Tibial nerve (tissue), 4 donors: ENCODE measurements around the gene SWSAP1. TPM values are rescaled to one million over a fixed set of nuclear protein-coding genes. Genes with fewer than 3 reads are reported as not detected.
A peak's percentile ranks its signal among the peaks of the same experiment; 100 is the strongest.

ENCODE experiments used
- DNase-seq, 2 donors: peaks; one replicate each; pipeline ENCODE4 v3.0.0-alpha.2; 2019; ENCODE audit warnings: low spot score in 2 of 2
- H3K27ac ChIP-seq, 4 donors: fragments of 200-600 bp; sonication (generic) in 3 of 4; one replicate each; pipeline ENCODE4 v1.5.1; 2017 to 2019; ENCODE audit warnings: mild to moderate bottlenecking in 1 of 4
- H3K27me3 ChIP-seq, 2 donors: fragments of 200-600 bp; sonication (generic) in 1 of 2; one replicate each; pipeline versions ENCODE4 v1.5.1 to v1.6.0; 2017 to 2019
- H3K36me3 ChIP-seq, 3 donors: fragments of 200-600 bp; sonication (generic); one replicate each; pipeline ENCODE4 v1.5.1; 2018 to 2019
- H3K4me1 ChIP-seq, 4 donors: fragments of 200-600 bp; sonication (generic) in 3 of 4; one replicate each; pipeline ENCODE4 v1.5.1; 2017 to 2019
- H3K4me3 ChIP-seq, 4 donors: fragments of 200-600 bp; sonication (generic) in 3 of 4; one replicate each; pipeline ENCODE4 v1.5.1; 2017 to 2019; ENCODE audit warnings: mild to moderate bottlenecking in 1 of 4, moderate library complexity in 1 of 4
- H3K9me3 ChIP-seq, 4 donors: fragments of 200-600 bp; sonication (generic) in 3 of 4; one replicate each; pipeline ENCODE4 v1.5.1; 2017 to 2019
- CTCF ChIP-seq, 5 experiments: fragments of 200-600 bp in 3 of 5; fragments of 450-650 bp in 2 of 5; sonication (generic) in 3 of 5; IDR thresholded peaks; one replicate each; pipeline ENCODE4 v1.5.1; 2016 to 2019; ENCODE audit warnings: antibody characterized with exemption in 5 of 5, mild to moderate bottlenecking in 3 of 5, moderate library complexity in 2 of 5
- EP300 ChIP-seq, 2 donors: sonication (generic); formaldehyde crosslinking; IDR thresholded peaks; one replicate each; pipeline ENCODE4 v1.6.1; 2017; ENCODE audit warnings: antibody characterized with exemption in 2 of 2, mild to moderate bottlenecking in 1 of 2
- POLR2A ChIP-seq, 2 donors: fragments of 450-650 bp; IDR thresholded peaks; one replicate each; pipeline ENCODE4 v1.6.1; 2017; ENCODE audit warnings: antibody characterized with exemption in 2 of 2, mild to moderate bottlenecking in 2 of 2, moderate library complexity in 2 of 2
- WGBS, 2 donors: methylation state at CpG; one replicate each; pipeline ENCODE4 v1.1.5; 2018; 5-methylcytosine and 5-hydroxymethylcytosine counted together
- total RNA-seq, 4 donors: library from RNA; depleted of rRNA; stranded (reverse); fragments of >200 nt; gene quantifications; one replicate each; pipeline ENCODE4 v1.1.0, GENCODE V29; 2016

Gene SWSAP1
- total RNA-seq, 4 donors from 2014 or later, result 2.3 to 5.7 (median 2.8) TPM

GRCh38 chr19:11356074-11356397 lies 18.4 kb upstream of the SWSAP1 start:
- Histone ChIP-seq H3K36me3 (peaks cover 0 to 39% (median 0%) of the 10 kb centered on the region in 3 donors), H3K9me3 (no peaks in the 10 kb centered on the region), H3K27me3 (no peaks in the 10 kb centered on the region), H3K27ac (peak overlapping the region in 3 of 4 donors; percentile 74 to 87 (median 76)), H3K4me3 (peak overlapping the region; percentile 57 to 77 (median 64)), H3K4me1 (peaks cover 0 to 20% (median 4%) of the 10 kb centered on the region in 4 donors)
- no peak for DNase-seq
- no peak for TF ChIP-seq EP300 (IDR thresholded peaks at IDR 0.05)
- no peak for TF ChIP-seq CTCF (IDR thresholded peaks at IDR 0.05)
- no peak for TF ChIP-seq POLR2A (IDR thresholded peaks at IDR 0.05)
- 68 to 77% methylated on average over 6 of the region's 6 CpGs for WGBS, 2 donors

GRCh38 chr19:11356676-11357550 lies 17.6 kb upstream of the SWSAP1 start:
- peaks cover 0 to 29% (median 4%) of the 10 kb centered on the region in 4 donors for H3K4me1 ChIP-seq
- H3K27ac ChIP-seq, result no peak overlapping the region
- H3K9me3 ChIP-seq, result no peaks in the 10 kb centered on the region
- no peak for DNase-seq
- H3K36me3 ChIP-seq, result peaks cover 0 to 48% (median 0%) of the 10 kb centered on the region in 3 donors
- TF ChIP-seq POLR2A (IDR thresholded peaks at IDR 0.05) (no peak), EP300 (IDR thresholded peaks at IDR 0.05) (no peak), CTCF (IDR thresholded peaks at IDR 0.05) (no peak)
- WGBS, 2 donors, result 74 to 79% methylated on average over 11 of the region's 11 CpGs
- no peaks in the 10 kb centered on the region for H3K27me3 ChIP-seq
- no peak overlapping the region for H3K4me3 ChIP-seq

GRCh38 chr19:11359421-11359820 lies 15.0 kb upstream of the SWSAP1 start:
- Histone ChIP-seq H3K4me3 (no peak overlapping the region), H3K27ac (no peak overlapping the region), H3K36me3 (peaks cover 0 to 63% (median 0%) of the 10 kb centered on the region in 3 donors), H3K27me3 (no peaks in the 10 kb centered on the region), H3K4me1 (peaks cover 0 to 29% (median 4%) of the 10 kb centered on the region in 4 donors), H3K9me3 (no peaks in the 10 kb centered on the region)
- TF ChIP-seq EP300 (IDR thresholded peaks at IDR 0.05) (no peak), CTCF (IDR thresholded peaks at IDR 0.05) (no peak), POLR2A (IDR thresholded peaks at IDR 0.05) (no peak)
- WGBS, 2 donors, result 92 to 94% methylated on average over 11 of the region's 11 CpGs
- no peak for DNase-seq

GRCh38 chr19:11361037-11361770 lies 13.3 kb upstream of the SWSAP1 start:
- WGBS, 2 donors, result 55 to 67% methylated on average over 33 to 43 of the region's 43 CpGs
- no peak overlapping the region for H3K4me3 ChIP-seq
- peaks cover 0 to 25% (median 3%) of the 10 kb centered on the region in 4 donors for H3K4me1 ChIP-seq
- H3K27ac ChIP-seq, result peak overlapping the region in 1 of 4 donors; percentile 22
- H3K9me3 ChIP-seq, result no peaks in the 10 kb centered on the region
- DNase-seq, result no peak
- H3K36me3 ChIP-seq, result peaks cover 0 to 80% (median 0%) of the 10 kb centered on the region in 3 donors
- no peaks in the 10 kb centered on the region for H3K27me3 ChIP-seq
- TF ChIP-seq EP300 (IDR thresholded peaks at IDR 0.05) (no peak), POLR2A (IDR thresholded peaks at IDR 0.05) (no peak), CTCF (IDR thresholded peaks at IDR 0.05) (no peak)
